Natural killer cell treated with Interleukin-12 subunit alpha and Interleukin-12 subunit beta and Interleukin-15 and Interleukin-18, amount 100 ng/mL, for 72 hours (primary cell): ENCODE measurements around the gene CACNA1B. TPM values are rescaled to one million over a fixed set of nuclear protein-coding genes. Genes with fewer than 3 reads are reported as not detected.

ENCODE experiments used
- ATAC-seq, 2 donors: fragments of 150-1000 bp; cut with Tn5 transposase in 1 of 2; sonication (Bioruptor Pico), chemical (Tn5 transposase) in 1 of 2; 2 replicates each; pipeline ENCODE4 v1.10.0; 2021
- DNase-seq: peaks from one replicate; pipeline ENCODE4 v3.0.0; 2022; ENCODE audit warnings: low spot score
- H3K27ac Mint-ChIP-seq, 2 donors: 1 replicate in 1 of 2; 2 replicates in 1 of 2; pipeline ENCODE4 v1.8.0; 2022; ENCODE audit warnings: mixed read lengths in 2 of 2, mild to moderate bottlenecking in 1 of 2, moderate library complexity in 1 of 2
- H3K27me3 Mint-ChIP-seq, 2 donors: 1 replicate in 1 of 2; 2 replicates in 1 of 2; pipeline ENCODE4 v1.8.0; 2022; ENCODE audit warnings: mixed read lengths in 2 of 2
- H3K36me3 Mint-ChIP-seq: one replicate; pipeline ENCODE4 v1.8.0; 2022; ENCODE audit warnings: mixed read lengths
- H3K4me1 Mint-ChIP-seq, 2 donors: 1 replicate in 1 of 2; 2 replicates in 1 of 2; pipeline ENCODE4 v1.8.0; 2022; ENCODE audit warnings: low read depth in 2 of 2, mixed read lengths in 2 of 2, mild to moderate bottlenecking in 1 of 2
- H3K4me3 Mint-ChIP-seq: one replicate; pipeline ENCODE4 v1.8.0; 2022; ENCODE audit warnings: mixed read lengths
- H3K9me3 Mint-ChIP-seq: 2 replicates; pipeline ENCODE4 v1.8.0; 2022; ENCODE audit warnings: mixed read lengths
- total RNA-seq, 2 donors: library from RNA; stranded (reverse); gene quantifications; one replicate each; pipeline ENCODE4 v1.2.3, GENCODE V29; 2022

The CACNA1B gene
- total RNA-seq, 2 donors from 2014 or later: 0.11 to 0.90 TPM

DNA sequence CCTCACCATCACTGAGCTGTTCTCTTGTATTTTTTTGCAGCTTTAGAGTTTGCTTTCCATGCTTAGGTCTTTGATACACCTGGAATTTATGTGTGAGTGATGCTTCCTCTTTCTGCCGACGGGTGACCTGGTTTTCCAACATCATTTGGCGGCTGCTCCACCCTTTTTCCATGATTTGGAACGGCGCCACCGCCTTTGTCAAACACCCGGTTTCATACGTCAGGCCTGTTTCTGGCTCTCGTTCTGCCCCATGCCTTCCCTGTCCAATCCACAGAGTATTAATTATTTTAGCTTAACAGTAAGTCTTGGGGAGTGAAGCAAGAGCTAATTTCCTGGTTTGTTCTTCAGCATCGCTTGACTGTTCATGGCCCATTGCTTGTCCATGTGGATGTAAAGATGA, 30.2 kb downstream of the CACNA1B start:
- Mint-ChIP-seq H3K4me3 (no peak overlapping the region), H3K9me3 (no peaks in the 10 kb centered on the region), H3K27ac (no peak overlapping the region), H3K36me3 (no peaks in the 10 kb centered on the region), H3K27me3 (peaks cover 17 to 50% of the 10 kb centered on the region in 2 donors), H3K4me1 (no peaks in the 10 kb centered on the region)
- DNase-seq: no peak
- no peak for ATAC-seq

DNA sequence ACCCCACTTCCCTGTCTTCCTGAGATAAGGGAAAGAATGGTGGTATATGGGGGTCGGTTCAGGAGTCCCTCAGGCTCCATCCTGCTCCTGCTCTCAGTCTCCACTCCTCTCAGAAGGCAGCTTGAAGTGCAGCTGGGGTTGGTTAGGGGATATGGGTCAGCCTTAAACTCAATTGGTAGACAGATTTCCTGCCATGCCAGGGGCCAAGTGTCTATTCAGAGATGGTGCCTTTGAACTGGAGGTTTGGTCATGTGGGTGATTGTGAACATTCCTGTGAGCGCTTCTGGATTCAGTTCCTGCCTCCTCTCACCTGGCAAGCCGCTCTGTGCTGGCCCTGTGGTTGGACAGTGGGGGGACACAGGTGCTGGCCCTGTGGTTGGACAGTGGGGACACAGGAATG, 35.1 kb downstream of the CACNA1B start:
- Mint-ChIP-seq H3K27ac (no peak overlapping the region), H3K27me3 (peaks cover 11 to 20% of the 10 kb centered on the region in 2 donors), H3K36me3 (no peaks in the 10 kb centered on the region), H3K9me3 (no peaks in the 10 kb centered on the region), H3K4me3 (no peak overlapping the region), H3K4me1 (no peaks in the 10 kb centered on the region)
- no peak for DNase-seq
- no peak for ATAC-seq

DNA sequence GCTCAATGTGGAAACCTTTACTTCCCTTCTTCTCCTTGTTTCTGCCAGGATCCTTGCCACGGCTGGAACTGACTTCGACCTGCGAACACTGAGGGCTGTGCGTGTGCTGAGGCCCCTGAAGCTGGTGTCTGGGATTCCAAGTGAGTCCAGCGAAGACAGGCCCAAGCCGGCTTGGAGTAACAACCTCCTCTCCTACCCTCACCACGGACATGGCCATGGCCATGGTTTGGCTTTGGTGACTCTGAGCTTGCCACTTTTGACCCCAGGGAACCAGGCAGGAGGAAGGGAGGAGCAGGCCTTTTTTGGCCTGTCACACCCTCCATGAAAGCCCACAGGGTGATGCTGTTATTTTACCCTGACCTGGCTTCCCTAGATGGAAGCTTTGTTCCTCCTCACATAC, 35.5 kb downstream of the CACNA1B start:
- H3K27me3 Mint-ChIP-seq: peaks cover 11 to 18% of the 10 kb centered on the region in 2 donors
- H3K36me3 Mint-ChIP-seq: no peaks in the 10 kb centered on the region
- ATAC-seq (peak in 1 of 2 donors; percentile 26), DNase-seq (no peak)
- H3K27ac Mint-ChIP-seq: no peak overlapping the region
- H3K9me3 Mint-ChIP-seq: no peaks in the 10 kb centered on the region
- no peak overlapping the region for H3K4me3 Mint-ChIP-seq
- H3K4me1 Mint-ChIP-seq: no peaks in the 10 kb centered on the region

DNA sequence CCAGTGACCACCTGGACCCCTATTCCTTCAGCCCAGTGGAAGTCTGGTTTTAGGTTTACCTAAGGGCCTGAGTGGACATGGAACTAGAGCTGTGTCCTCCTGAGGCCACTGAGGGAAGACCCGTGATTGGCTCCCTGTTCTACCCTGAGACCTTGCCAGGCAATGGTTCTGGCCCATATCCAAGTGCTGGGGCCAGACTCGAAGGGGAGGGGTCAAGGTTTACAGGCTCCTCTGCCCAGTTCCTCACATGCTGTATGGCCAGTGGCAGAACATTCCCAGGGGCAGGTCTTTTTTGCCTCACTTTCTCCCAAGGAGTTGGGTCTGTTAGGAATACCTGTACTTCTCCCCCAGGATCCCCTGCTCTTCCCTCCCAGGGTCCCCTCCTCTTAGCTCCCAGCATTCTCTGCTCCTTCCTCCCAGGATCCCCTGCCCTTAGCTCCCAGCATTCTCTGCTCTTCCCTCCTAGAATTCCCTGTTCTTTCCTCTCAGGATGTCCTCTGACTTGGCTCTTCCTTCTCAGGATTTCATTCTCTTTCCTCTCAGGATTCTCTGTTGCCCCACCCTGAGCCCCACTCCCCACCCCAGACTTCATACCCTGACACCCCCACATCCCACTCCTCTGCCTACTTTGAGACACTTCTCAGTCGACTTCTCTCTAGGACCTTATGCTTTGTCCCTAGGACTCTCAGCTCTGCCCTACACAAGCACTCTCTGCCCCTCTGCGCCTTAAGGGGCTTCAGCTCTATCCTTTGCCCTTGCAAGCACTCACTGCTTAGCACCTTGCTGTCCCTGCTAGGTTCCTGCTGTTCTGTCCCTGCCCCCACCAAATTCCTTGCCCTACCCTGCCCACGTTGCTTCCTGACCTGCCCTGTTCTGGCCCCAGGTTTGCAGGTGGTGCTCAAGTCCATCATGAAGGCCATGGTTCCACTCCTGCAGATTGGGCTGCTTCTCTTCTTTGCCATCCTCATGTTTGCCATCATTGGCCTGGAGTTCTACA, 36.5 kb downstream of the CACNA1B start:
- H3K27me3 Mint-ChIP-seq: peaks cover 11 to 16% of the 10 kb centered on the region in 2 donors
- ATAC-seq: no peak
- no peak overlapping the region for H3K27ac Mint-ChIP-seq
- H3K9me3 Mint-ChIP-seq: no peaks in the 10 kb centered on the region
- no peak for DNase-seq
- no peak overlapping the region for H3K4me3 Mint-ChIP-seq
- no peaks in the 10 kb centered on the region for H3K4me1 Mint-ChIP-seq
- no peaks in the 10 kb centered on the region for H3K36me3 Mint-ChIP-seq

DNA sequence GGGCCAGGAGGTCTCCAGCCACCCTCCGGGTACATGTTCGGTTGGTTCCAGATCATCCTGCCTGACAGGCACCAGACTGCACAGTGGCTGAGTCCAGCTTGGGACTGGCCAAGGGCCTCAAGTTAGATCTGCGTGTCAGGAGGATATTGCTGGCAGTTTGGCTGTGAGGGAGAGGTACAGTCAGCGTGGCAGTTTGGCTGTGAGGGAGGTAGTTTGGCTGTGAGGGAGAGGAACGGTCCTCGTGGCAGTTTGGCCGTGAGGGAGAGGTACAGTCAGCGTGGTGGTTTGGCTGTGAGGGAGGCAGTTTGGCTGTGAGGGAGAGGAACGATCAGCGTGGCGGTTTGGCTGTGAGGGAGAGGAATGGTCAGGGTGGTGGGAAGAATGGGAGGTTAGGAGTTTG, 39.0 kb downstream of the CACNA1B start:
- ATAC-seq: no peak
- Mint-ChIP-seq H3K9me3 (no peaks in the 10 kb centered on the region), H3K27ac (peak overlapping the region in 1 of 2 donors; percentile 21), H3K27me3 (peaks cover 10% of the 10 kb centered on the region in 2 donors), H3K36me3 (no peaks in the 10 kb centered on the region), H3K4me1 (no peaks in the 10 kb centered on the region), H3K4me3 (no peak overlapping the region)
- DNase-seq: no peak

DNA sequence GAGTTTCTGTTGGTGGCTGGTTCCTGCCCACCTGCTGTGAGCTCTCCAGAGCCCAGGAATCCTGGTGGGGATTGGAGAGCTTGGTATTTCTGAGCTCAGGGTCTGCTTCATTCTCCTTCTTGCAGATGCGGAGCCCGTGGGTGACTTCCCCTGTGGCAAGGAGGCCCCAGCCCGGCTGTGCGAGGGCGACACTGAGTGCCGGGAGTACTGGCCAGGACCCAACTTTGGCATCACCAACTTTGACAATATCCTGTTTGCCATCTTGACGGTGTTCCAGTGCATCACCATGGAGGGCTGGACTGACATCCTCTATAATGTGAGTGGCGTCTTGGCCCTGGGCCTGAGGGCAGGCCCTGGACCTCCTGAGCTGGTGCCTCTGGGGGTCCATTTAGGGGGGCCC, 39.5 kb downstream of the CACNA1B start:
- peak in 1 of 2 donors; percentile 15 for ATAC-seq
- no peak for DNase-seq
- no peak overlapping the region for H3K27ac Mint-ChIP-seq
- no peak overlapping the region for H3K4me3 Mint-ChIP-seq
- H3K36me3 Mint-ChIP-seq: no peaks in the 10 kb centered on the region
- no peaks in the 10 kb centered on the region for H3K4me1 Mint-ChIP-seq
- peaks cover 4 to 10% of the 10 kb centered on the region in 2 donors for H3K27me3 Mint-ChIP-seq
- H3K9me3 Mint-ChIP-seq: no peaks in the 10 kb centered on the region

DNA sequence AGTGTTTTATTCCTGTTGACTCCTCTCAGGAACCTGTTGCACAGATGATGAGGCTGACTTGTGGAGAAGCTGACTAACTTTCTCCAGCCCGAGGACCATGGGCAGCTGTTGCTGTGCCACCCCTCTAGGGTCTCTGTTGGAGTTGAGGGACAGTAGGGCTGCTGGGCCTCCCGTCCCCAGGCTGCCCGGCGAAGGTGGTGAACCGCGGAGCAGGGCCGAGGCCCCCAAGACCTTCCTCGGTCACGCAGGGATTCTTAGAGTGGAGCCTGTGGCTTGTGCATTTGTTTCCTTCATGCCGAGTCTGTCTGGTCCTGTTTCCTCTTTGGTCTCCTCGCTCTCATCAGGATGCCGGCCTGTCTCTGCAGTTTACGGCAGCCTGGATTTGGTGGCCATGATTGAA, 40.2 kb downstream of the CACNA1B start:
- ATAC-seq (no peak), DNase-seq (no peak)
- Mint-ChIP-seq H3K4me3 (no peak overlapping the region), H3K4me1 (no peaks in the 10 kb centered on the region), H3K36me3 (no peaks in the 10 kb centered on the region), H3K27me3 (peaks cover 0 to 13% of the 10 kb centered on the region in 2 donors), H3K9me3 (no peaks in the 10 kb centered on the region), H3K27ac (no peak overlapping the region)

DNA sequence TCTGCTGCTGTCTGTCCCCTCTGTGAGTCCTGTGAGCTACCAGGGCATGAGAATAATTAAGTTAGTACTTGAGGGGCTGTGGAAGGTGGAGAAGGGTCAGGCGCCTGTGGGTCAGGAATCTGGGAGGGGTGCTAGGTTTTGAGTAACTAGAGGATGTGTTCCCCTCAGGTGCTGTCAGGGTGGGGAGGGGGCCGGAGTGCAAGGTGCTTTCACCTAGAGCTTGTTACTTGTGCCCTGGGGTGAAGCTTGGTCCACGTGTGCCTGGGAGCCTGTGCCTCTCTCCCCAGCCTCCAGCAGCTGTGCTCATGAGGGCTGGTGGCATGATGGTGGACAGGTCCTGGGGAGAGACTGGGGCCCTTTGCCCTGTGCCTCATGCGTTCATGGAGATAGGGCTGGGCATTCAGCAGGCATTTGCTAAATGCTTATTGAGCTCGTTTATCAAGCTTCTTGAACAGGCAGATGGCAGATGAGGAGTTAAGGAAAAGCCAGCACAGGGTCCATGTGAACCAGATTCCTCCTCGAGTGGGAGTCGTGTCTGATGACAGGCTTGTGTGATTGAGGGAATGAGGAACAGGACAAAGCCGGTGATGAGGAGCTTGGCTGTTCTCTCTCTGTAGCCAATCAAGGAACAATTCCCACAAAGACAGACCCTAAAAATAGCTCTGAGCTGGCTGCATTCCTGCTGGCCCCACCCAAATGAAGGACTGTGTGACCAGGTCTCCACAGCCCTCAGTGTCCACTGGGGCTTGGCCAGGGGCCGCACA, 40.9 kb downstream of the CACNA1B start:
- Mint-ChIP-seq H3K4me1 (no peaks in the 10 kb centered on the region), H3K27ac (no peak overlapping the region), H3K4me3 (no peak overlapping the region), H3K36me3 (no peaks in the 10 kb centered on the region), H3K27me3 (peaks cover 0 to 13% of the 10 kb centered on the region in 2 donors), H3K9me3 (no peaks in the 10 kb centered on the region)
- DNase-seq: no peak
- no peak for ATAC-seq

DNA sequence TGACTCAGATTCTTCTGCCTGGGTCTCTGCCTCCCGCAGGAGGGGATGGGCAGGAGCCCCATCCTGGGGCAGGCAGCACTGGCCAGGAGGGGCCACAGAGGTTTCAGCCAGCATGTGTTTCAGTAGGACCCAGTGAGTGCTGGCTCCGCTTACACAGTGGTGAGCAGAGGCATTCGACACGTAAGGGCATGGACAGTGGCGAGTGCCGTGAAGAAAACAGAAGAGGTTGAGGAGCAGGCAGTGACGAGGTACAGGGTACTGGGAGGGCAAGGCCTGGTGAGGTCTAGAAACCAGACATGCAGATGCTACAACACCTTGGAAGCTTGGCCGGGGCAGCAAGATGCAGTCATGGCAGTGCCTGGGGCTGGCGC, 41.5 kb downstream of the CACNA1B start:
- Mint-ChIP-seq H3K27ac (no peak overlapping the region), H3K27me3 (peaks cover 0 to 13% of the 10 kb centered on the region in 2 donors), H3K4me1 (no peaks in the 10 kb centered on the region), H3K4me3 (no peak overlapping the region), H3K9me3 (no peaks in the 10 kb centered on the region), H3K36me3 (no peaks in the 10 kb centered on the region)
- ATAC-seq (peak; percentile 17 to 26), DNase-seq (no peak)

DNA sequence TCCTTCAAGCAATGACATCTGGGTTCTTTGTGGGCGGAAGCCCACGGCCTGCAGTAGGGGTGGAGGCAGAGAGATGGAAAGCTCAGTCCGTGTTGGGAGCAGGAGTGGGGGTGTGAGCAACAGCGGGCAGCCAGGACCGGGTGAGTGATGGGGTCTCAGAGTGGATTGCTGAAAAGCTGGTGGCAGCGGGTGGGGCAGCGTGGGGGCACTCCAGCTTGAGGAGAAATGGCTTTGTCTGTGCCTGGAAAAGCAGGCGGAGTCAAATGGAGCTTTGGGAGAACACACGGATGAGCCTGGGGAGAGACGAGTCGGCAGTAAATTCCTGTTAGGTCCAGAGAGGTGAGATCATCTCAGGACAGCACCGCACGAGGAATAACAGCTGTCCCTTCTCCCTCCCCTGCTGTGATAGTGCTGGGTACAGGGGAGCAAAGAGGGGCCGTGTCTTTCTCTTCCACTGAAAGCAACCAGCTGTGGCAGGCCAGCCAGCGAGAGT, 42.1 kb downstream of the CACNA1B start:
- Mint-ChIP-seq H3K4me3 (no peak overlapping the region), H3K36me3 (no peaks in the 10 kb centered on the region), H3K4me1 (peaks cover 0 to 2% of the 10 kb centered on the region in 2 donors), H3K27me3 (peaks cover 0 to 10% of the 10 kb centered on the region in 2 donors), H3K27ac (no peak overlapping the region), H3K9me3 (no peaks in the 10 kb centered on the region)
- no peak for ATAC-seq
- DNase-seq: no peak

DNA sequence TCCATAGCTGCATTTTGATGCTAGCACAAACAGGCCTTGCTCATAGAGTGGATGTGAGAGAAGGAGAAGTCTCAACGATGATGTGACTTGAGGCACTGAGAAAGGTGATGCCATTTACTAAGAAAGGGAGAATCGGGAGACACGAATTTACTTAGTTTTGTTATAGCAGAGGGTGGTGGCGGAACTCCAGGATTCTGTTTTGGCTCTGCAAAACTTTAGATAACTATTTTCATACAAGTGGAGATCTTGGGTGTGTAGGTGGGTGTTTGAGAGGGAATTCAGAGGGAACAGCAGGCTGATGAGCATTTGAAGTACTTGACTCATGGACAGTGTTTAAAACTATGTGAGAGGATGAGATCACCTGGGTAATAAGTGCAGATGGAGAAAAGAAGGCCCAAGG, 43.2 kb downstream of the CACNA1B start:
- ATAC-seq: no peak
- DNase-seq: no peak
- Mint-ChIP-seq H3K36me3 (no peaks in the 10 kb centered on the region), H3K9me3 (no peaks in the 10 kb centered on the region), H3K4me3 (no peak overlapping the region), H3K4me1 (peaks cover 0 to 5% of the 10 kb centered on the region in 2 donors), H3K27me3 (peaks cover 0 to 10% of the 10 kb centered on the region in 2 donors), H3K27ac (no peak overlapping the region)

DNA sequence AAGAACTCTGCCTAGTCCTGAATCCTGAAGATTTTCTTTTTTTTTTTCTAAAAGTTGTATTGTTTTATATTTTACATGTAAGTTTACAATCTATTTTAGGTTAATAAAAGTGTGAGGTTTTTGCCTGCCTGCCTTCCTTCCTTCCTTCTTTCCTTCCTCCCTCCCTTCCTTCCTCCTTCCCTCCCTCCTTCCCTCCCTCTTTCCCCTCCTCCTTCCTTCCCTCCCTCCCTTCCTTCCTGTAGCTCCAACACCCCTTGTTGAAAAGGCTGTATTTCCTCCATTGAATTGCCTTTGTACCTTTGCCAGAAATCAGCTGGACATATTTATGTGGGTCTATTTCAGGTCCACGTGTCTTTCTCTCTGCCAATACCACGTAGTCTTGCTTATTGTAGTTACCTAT, 46.6 kb downstream of the CACNA1B start:
- Mint-ChIP-seq H3K4me1 (peaks cover 0 to 5% of the 10 kb centered on the region in 2 donors), H3K27ac (no peak overlapping the region), H3K36me3 (no peaks in the 10 kb centered on the region), H3K4me3 (no peak overlapping the region), H3K9me3 (no peaks in the 10 kb centered on the region), H3K27me3 (peaks cover 13 to 16% of the 10 kb centered on the region in 2 donors)
- DNase-seq (no peak), ATAC-seq (no peak)

DNA sequence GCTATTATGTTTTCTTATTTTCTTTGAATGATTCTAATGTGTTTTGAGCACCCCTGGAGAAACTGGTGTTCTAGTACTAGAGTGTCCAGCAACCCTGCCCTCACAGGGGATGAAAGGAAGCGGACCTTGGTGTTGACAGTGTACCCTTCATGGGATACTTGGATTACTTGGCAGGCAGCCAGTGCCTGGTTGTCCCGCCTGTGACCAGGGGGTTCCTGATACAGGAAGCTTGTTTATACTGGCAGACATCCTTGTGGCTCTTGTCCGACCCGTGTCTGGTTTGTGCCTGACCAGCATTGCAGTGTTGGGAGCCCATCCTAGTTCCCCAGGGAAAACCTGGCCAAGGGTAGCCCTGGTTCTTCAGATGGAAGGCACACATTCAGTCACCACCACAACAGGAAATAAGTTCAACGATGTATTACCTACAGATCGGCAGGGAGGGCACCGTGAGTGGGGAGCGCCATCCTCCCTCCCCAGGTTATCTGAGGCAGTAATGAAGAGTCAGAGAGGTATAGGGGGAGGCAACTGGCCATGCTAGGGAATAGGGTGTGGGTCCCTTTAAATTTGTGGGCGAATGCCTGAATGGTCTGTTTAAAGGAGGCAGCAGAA, 47.3 kb downstream of the CACNA1B start:
- Mint-ChIP-seq H3K36me3 (no peaks in the 10 kb centered on the region), H3K4me1 (peaks cover 0 to 5% of the 10 kb centered on the region in 2 donors), H3K9me3 (no peaks in the 10 kb centered on the region), H3K4me3 (no peak overlapping the region), H3K27ac (no peak overlapping the region), H3K27me3 (peaks cover 13 to 16% of the 10 kb centered on the region in 2 donors)
- DNase-seq (no peak), ATAC-seq (no peak)
